GM21367 (cell line): Measurements from ENCODE around the gene TMEM19.
A peak's percentile ranks its signal among the peaks of the same experiment; 100 is the strongest.

ENCODE experiments used
- ATAC-seq: cut with Tn5 transposase; IDR thresholded peaks from one replicate; pipeline ENCODE4 v1.9.1; 2021; ENCODE audit not compliant: unreplicated experiment

Gene TMEM19

GRCh38 chr12:71685914-71686657 lies at the start of gene TMEM19:
Gene TMEM19, plus strand, starts transcription at chr12:71686082. Its CDS starts 599 bp downstream, at chr12:71686681.
- ATAC-seq = peak; percentile 81

- no peak for ATAC-seq
Observed at GRCh38 chr12:71636704-71637115, 49.2 kb upstream of the TMEM19 start.

GRCh38 chr12:71638499-71638898 lies 47.4 kb upstream of the TMEM19 start:
- no peak for ATAC-seq

DNA sequence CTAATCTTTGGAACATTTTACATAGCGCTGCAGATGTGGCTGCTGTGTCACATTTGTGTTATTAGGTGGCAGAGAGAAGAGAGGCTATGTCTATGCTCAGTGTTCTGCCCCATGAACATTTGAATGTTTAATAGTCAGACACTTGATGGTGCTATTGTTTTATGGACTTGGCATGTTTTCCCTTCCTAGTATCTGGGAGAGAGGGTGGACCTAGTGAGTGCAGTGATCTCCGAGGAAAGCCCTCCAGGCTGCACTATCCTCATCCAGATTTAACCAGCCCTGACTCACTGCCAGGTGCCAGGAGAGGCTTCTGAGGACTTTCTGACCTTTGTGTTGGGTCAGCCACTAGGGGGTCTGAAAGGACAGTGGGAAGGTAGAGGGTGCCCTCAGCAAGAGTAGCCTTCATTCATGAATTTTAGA lies 46.5 kb upstream of the TMEM19 start:
- ATAC-seq = peak; percentile 54

- no peak for ATAC-seq
Observed at GRCh38 chr12:71640316-71640715, 45.6 kb upstream of the TMEM19 start.

GRCh38 chr12:71641390-71641789 lies 44.5 kb upstream of the TMEM19 start:
- no peak for ATAC-seq

GRCh38 chr12:71642264-71642663 lies 43.6 kb upstream of the TMEM19 start:
- ATAC-seq = no peak

- no peak for ATAC-seq
Observed at GRCh38 chr12:71645268-71645667, 40.6 kb upstream of the TMEM19 start.

DNA sequence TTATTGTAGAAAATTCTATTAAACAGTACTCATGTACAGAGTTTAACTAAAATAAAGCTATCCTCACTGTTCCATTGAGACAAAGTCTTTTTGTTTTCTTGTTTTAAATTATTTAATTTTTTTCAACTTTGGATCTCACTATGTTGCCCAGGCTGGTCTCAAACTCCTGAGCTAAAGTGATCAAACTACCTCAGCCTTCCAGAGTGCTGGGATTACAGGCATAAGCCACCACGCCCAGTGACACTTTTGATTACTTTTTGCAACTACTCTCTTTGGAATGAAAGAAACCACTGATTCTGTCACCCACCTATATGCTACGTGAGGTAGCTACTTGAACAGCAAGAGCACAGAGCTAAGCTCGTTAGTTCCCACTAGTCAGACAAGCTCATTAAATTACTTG lies 39.4 kb upstream of the TMEM19 start:
- ATAC-seq = no peak

- no peak for ATAC-seq
Observed at GRCh38 chr12:71648537-71648936, 37.3 kb upstream of the TMEM19 start.

- no peak for ATAC-seq
Observed at GRCh38 chr12:71649401-71649800, 36.5 kb upstream of the TMEM19 start.

- ATAC-seq = no peak
Observed at GRCh38 chr12:71652656-71653055, 33.2 kb upstream of the TMEM19 start.

- no peak for ATAC-seq
Observed at GRCh38 chr12:71653137-71653536, 32.7 kb upstream of the TMEM19 start.

DNA sequence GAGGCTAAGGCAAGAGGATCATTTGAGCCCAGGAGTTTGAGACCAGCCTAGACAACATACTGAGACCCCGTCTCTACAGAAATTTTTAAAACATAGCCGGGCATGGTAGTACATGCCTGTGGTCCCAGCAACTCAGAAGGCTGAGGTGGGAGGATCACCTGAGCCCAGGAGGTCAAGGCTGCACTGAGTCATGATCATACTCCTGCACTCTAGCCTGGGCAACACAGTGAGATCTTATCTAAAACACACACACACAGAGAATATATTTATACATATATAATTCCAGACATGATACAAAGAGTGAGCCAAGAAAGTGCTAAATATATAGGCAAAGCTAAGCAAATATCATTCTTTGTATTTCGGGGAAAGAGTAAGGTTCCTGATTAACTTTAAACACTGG lies 31.7 kb upstream of the TMEM19 start:
- ATAC-seq = no peak

DNA sequence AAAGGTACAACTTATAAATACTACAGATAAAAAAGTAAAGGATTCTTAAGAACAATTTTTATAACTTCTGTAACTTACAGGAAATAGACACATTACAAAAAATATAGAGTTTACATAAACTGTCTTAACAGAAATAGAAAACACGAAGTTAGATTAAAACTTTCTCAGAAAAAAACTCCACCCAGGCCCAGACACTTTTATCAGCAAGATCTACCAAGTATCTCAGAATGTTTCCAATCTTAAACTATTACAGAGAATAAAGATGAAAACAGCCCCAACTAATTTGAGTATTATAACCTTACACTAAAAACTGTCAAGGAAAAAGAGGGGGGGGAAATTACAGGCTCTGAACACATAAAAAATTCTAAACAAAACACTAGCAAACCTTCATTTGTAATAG lies 30.4 kb upstream of the TMEM19 start:
- no peak for ATAC-seq

- no peak for ATAC-seq
Observed at GRCh38 chr12:71655907-71656306, 30.0 kb upstream of the TMEM19 start.

GRCh38 chr12:71656740-71657139 lies 29.1 kb upstream of the TMEM19 start:
- no peak for ATAC-seq

DNA sequence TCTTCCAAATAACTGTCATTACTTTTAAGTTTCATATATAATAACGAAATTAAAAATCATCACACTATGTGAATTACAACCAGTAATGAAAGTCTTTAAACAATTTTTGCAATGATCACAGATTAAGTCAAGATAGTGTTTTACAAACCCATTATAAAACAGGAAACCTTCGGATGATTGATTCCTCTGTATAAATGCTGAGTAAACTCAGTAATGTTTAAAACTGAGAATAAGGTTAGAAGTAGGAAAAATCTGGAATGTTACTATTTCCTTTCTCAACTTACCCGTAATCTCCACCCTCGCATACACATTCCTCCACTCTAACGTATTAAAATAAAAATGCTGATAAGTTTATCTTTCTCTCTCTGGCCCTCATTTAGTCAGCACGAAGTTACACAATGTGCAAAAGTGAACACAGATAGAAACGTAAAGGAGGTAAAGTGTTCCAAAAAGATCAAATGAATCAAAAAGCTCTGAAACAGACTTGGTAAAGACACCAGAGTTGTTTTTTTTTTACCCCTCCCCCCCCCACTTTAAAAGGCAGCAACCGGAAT lies 23.8 kb upstream of the TMEM19 start:
- no peak for ATAC-seq

GRCh38 chr12:71662849-71663560 lies 22.9 kb upstream of the TMEM19 start:
- ATAC-seq = peak; percentile 25

GRCh38 chr12:71663561-71664410 lies 22.1 kb upstream of the TMEM19 start, which contains the start of the genes THAP2 and ZFC3H1:
Gene THAP2, plus strand, starts transcription at chr12:71664301. Its CDS starts 209 bp downstream, at chr12:71664510.
Gene ZFC3H1, minus strand, starts transcription at chr12:71663848. Its CDS starts 238 bp downstream, at chr12:71663610.
- ATAC-seq = peak; percentile 84
